GM18861 (cell line): ENCODE results near the gene CD300LG.
"Not testable (repeated sequence)": the region's sequence is repeated elsewhere in the genome, so short reads cannot be mapped to it uniquely, and the experiment has no call there.

Experiments used
- ATAC-seq: cut with Tn5 transposase; IDR thresholded peaks from one replicate; pipeline ENCODE4 v1.9.1; 2021; ENCODE audit not compliant: unreplicated experiment

Gene CD300LG

DNA sequence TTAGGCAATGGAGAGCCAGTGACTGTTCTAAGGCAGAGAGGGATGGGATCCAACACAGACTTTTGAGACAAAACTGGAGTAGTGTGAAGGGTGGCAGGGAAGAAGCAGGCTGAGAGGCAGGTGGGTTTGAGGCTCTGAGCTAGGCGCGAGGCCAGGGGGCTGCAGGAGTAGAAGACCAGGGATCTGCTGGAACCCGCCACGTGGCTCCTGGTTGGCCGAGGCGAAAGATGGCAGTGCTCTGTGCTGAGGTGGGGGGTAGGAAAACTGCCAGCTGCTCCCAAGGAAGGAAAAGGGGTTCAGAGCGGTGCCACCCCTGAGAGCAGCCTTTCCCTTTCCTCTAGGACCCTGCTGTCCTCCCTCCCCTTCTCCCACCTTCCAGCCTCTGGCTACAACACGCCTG lies 5.6 kb downstream of the CD300LG start:
- ATAC-seq, result no peak

DNA sequence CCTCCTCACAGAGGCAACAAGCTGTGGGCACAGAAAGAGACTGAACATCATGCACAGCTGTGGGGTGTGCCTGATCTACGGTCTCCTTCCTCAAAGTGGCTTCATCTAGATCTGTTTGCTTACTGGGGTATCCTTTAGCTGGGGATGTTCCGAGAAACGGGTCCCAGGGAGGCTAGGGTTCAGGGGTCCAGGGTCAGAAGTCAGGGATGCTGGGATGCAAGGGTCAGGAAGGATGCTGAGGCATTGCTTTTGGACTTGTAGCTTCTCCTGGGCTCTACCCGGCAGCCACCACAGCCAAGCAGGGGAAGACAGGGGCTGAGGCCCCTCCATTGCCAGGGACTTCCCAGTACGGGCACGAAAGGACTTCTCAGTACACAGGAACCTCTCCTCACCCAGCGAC lies 6.6 kb downstream of the CD300LG start:
- no peak for ATAC-seq

DNA sequence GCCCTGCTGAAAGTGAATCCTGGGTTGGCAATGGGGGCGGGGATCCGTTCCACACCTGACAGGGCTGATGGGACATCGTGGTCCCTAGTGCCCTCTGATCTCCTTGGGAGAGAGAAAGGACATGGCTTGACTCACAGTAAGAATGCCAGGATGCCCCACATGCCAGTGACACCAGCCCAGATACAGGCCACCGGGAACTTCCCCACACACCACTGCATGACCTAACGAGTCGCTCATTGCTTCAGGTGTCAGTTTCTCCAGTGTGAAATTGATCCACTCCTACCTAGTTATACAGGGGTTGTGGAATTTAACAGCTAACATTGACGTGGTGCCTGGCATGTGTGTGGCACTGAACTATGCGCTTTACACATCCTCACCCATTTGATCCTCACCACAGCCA lies 7.5 kb downstream of the CD300LG start:
- ATAC-seq, result no peak

DNA sequence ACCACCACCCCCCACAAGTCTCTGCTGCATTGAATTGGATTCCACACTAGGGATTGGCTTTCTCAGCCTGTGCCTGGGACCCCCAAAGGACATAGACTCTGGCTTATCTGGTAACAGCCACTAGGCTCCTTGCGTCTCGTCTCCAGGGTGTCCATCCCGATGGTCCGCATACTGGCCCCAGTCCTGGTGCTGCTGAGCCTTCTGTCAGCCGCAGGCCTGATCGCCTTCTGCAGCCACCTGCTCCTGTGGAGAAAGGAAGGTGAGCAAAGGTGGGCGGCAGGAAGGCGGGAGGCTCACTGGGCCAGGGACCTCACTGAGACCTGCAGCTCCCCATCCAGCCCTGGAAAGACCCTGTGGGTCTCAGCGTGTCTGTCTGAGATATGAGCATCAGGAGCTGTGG lies 8.1 kb downstream of the CD300LG start:
- ATAC-seq, result no peak

DNA sequence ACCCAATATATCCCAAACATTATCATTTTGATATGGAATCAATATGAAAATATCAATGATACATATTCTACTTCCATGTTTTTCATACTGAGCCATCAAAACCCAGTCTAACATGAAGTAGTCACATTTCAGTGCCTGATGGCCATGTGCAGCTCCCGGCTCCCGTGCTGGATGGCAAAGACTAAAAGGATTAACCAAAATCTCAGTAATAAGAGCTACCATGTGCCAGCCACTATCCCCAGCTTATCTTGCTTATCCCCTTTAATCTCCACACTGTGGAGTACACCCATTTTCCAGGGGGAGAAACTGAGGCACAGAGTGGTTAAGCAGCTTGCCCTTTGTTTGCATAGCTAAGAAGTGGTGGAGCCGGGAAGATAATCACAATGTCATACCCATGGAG lies 9.2 kb downstream of the CD300LG start:
- ATAC-seq, result no peak

DNA sequence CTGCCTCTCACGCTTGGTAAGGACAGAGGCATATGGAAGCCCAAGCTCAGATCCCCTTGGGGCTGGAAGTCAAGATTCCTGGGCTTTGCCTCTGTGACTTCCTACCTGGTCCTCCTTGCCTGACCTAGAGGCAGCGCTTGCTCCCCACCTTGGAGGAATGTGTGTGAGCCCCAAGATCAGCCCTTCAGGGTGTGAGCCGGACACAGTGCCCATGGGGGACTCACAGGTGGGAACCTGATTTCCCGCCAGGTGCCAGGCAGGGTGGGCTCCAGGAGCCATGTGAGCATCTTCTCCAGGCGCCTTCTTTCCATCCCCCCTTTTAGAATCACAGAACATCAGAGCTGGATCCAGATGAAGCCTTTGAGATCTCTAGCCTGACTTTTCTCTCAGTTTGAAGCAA lies 10.2 kb downstream of the CD300LG start:
- ATAC-seq, result no peak

DNA sequence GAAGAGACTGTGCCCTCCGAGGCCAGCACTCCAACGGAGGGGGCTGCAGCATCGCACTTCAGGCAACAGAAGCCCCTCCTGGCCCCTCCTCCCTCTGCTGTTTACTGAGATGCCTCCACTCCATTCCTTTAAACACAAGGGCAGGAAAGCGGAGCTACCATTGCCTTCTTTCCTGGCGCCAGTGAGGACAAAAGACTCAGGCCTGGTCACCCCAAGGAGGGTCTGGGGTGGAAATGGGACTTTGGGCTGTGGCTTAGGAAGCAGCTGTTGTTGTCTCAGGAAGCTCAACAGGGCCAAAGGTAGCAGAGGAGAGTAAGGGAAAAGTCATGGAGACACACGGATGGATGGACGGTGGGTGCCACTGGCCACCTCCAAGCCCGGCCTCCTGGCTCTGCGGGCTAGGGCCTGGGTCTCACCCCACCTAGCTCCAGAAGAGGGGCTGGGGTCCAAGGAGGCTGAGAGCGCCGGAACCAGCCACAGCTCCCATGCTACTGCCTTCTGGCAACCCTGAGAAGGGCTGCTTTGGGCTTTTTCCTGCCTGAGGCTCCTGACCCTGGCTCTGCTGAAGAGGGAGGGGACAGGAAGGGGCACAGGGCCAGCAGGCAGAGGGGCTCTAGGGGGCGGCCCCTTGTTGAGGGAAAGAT lies 11.1 kb downstream of the CD300LG start:
- ATAC-seq, result no peak

DNA sequence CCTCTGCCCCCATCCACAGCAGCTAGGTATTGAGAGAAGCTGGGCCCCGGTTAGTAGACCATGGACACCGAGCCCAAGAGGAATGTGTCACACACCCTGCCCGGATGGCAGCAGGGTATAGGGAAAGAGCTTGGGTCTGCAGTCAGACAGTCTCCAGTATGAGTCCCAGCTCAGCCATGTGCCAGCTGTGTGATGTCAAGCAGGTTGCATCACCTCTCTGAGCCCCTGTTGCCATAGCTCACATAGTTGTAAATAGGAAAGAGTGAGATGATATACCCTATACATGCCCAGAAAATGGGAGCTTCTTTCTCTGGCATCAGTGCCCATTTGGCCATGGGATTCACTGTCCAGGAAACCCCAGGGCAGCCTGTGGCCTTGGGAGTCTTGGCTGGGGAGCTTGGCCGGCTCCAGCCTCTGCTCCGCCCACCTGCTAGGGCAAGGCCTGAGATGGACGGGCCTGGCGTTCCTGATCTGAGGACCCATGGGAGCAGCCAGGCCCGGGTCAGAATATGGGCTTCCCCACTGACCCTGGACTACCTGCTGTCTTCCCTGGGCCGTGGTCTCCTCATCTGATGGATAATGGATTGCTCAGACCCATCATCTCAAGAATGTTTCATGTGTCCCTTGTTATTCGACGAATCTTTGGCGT lies 13.2 kb downstream of the CD300LG start:
- no peak for ATAC-seq

DNA sequence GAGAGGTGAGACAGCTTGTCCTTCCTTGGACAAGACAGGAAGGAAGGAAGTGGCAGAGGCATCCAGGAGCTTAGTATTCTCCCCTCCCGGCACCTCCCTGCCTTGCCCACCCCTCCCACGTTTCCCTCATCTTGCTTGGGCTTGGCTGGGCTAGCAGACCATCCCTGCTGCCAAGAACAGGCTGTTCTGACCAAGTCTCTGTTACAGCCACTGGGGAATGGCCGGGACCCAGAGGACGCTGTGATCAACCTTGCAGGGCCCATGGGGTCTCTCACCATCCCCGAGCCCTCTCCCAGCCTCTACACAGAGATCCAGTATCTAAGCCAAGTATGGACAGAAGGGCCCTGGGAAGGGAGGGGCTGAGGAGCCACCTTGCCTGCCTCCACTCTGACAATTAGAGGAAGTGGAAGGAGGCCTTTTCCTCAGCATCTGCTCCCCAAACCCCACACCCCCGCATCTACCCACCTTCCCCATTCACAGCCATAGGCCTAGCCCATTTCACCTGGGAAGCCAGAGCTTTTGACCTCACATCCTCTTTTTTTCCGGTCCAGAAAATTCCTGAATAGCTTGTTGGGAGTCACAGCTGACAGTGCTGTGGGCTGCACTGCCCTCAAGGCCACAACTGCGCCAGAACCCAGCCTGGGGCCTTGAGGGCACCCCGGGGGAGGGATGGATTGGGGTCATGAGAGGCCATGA lies 14.1 kb downstream of the CD300LG start:
- no peak for ATAC-seq

DNA sequence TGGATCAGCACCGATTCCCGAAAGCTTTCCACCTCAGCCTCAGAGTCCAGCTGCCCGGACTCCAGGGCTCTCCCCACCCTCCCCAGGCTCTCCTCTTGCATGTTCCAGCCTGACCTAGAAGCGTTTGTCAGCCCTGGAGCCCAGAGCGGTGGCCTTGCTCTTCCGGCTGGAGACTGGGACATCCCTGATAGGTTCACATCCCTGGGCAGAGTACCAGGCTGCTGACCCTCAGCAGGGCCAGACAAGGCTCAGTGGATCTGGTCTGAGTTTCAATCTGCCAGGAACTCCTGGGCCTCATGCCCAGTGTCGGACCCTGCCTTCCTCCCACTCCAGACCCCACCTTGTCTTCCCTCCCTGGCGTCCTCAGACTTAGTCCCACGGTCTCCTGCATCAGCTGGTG lies 15.0 kb downstream of the CD300LG start:
- ATAC-seq, result no peak

DNA sequence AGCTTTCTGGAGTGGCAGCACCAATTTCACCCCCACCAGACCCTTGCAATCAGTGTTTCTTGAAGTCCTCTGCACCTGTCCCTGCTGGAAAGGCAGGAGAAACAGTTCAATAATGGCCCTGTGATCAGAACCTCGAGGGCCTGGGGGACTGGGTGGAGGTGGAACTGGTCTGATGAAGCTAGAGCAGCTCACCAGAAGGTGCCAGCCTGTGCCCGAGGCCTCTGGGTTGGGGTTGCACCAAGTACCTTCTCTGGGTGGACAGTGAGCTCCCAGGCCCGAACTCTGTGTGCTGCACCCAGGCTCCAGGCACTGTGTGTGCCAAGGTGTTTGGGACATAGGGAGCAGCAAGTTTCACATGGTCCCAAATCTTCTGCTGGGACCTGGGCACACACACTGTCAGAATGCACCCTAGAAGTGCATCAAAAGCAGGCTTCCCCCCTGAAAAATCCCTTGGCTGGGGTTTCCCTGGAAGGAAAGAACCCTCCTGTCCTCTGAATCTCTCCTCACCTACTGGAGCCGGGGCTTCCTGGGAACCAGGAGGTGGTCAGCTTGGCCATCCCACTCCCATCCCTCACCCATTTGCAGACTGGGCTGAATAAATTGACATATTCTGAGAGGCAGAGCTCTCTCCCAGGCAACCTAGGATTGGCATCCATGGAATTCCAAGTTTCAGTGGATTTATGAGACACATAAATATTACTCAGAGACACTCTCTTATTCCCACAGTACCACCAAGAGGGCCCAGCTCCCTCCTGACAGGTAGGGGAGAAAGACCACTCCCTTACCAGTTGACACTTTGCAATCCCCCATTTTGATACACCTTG lies 17.4 kb downstream of the CD300LG start:
- ATAC-seq, result no peak

DNA sequence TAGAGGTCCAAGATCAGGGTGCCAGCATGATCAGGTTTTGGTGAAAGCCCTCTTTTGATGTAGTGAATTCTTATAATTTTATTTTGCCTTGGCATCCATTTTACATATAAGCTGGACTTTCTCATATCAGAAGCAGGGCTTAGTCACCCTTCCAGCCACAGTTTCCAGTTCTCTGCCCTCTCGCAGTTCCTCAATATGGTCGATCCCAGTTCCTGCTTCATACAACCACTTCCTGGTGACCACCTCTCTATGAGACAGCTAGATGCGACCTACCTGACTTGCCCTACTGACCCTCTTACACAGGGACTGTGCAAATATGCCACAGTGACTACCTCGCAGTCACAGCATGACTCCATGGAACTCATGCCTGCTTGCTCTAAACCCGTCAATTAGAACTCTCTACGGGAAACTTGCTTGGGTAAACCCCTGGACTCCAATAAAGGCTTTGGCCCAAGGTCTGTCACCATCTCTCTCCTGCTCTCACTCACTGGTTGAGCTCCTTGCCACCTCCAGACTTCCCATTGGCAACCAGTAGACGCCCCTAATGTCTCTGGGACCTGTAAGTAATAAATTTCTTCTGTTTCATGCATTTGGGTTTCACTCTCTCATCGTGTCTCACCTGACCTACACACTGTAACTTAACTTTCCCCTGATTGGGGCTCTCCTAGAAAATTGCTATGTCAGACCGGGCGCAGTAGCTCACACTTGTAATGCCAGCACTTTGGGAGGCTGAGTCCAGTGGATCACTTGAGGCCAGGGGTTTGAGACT lies 21.4 kb downstream of the CD300LG start:
- ATAC-seq, result no peak

DNA sequence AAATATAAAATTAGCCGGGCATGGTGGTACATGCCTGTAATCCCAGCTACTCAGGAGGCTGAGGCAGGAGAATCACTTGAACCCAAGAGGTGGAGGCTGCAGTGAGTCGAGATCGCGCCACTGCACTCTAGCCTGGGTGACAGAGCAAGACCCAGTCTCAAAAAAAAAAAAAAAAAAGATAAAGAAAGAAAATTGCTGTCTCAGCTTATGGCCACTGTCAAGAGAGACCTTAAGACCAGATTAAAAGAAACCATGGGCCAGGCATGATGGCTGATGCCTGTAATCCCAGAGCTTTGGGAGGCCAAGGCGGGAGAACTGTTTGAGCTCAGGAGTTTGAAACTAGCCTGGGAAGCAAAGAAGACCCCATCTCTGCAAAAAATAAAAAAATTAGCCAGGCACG lies 22.1 kb downstream of the CD300LG start:
- ATAC-seq, result not testable (repeated sequence)

DNA sequence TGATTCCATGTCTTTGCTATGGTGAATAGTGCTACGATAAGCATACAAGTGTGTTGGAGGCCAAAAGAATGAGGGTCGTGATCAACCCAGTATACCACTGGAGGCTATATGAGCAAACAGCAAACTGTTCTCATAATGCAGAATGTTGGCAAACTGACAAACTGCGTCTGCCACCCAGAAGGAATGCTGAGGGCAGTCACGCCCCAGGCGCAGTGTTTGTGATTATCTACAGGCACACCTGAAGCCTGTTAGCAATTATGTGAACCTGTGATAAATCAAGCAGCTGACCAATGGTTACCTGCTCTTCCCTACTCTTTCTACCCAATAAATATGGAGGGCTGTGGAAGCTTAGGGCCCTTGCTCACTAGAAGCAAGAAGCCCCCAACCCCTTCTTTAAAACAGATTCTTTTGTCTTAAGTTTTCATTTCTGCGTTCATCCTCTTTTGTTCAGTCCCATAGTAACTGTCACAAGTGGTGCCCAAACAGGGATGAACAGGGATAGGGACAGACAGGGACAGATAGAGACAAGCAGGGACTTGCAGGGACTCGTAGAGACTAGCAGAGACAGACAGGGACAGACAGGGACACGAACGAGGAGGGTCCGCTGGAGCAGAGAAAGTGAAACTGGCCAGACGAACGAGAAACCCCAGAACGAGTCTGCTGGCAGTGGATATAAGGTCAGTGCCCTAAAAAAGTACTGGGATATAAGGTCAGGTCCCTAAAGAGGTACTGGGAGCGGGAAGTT lies 25.1 kb downstream of the CD300LG start:
- ATAC-seq, result no peak

DNA sequence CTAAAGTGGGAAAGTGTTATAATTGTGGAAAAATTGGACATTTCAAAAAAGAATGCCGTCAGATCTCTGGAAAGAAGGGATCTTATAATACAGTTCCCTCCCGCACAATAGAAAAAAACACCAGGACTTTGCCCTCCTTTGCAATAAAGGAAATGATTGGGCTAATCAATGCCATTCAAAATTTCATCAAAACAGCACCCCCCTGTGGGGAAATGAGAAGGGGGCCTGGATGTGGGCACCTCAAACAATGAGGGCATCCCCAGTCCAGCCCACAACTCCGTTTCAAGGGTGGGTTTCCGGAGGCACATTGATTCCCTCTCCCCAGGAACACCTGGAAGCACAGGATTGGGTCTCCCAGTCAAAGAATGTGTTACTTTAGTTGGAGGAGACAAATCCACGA lies 26.1 kb downstream of the CD300LG start:
- no peak for ATAC-seq

DNA sequence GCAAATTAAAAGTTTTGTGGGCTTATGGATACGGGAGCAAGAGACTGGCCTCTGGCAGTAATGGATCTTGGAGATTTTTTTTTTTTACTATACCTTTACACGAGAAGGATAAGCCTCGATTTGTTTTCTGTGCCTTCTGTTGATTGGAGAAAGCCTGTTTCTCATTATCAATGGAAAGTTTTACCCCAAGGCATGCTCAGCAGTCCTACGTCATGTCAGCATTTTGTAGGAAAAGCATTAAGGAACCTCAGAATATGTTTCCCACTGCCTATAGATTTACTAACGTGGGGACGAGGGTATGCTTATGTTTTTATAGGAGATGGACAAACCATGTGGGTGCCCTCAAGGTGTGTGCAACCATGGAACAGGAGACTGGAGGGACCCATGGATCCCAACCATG lies 26.8 kb downstream of the CD300LG start:
- no peak for ATAC-seq

DNA sequence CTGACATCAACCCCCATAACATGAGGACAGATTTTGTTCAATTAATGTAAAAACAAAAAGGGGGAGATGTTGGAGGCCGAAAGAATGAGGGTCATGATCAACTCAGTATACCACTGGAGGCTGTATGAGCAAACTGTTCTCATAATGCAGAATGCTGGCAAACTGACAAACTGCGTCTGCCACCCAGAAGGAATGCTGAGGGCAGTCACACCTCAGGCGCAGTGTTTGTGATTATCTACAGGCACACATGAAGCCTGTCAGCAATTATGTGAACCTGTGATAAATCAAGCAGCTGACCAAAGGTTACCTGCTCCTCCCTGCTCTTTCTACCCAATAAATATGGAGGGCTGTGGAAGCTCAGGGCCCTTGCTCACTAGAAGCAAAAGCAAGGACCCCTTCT lies 27.3 kb downstream of the CD300LG start:
- ATAC-seq, result no peak

DNA sequence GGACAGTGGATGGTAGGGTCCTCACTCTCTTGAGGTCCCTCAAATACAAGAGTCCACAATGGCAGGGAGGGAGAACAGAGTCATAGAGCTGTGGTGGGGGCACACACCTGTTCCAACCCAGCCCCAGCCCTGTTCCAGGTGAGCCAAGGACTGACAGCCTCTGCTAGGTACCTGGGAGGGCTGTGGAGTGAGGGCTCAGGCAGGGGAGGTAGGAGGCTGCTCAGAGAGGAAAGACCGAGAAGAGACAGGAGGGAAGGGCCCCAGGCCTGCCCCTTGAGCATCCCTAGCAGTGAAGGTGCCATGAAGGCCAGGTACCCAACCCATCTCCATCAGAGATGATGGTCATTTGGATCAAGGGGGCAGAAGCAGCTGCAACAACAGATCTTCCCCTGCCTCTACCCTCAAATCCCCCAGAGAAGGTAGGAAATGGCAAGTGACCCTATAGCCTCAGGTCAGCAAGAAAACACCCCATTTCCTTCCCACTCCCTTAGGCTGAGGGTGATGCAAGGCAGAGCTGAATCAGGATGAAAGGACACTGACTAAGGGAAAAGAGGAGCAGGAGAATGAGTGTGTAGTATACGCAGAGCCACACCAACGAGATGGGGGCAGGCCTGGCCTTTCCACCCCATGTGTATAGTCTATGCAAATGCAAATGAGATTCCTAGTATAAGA lies 28.6 kb downstream of the CD300LG start:
- no peak for ATAC-seq

DNA sequence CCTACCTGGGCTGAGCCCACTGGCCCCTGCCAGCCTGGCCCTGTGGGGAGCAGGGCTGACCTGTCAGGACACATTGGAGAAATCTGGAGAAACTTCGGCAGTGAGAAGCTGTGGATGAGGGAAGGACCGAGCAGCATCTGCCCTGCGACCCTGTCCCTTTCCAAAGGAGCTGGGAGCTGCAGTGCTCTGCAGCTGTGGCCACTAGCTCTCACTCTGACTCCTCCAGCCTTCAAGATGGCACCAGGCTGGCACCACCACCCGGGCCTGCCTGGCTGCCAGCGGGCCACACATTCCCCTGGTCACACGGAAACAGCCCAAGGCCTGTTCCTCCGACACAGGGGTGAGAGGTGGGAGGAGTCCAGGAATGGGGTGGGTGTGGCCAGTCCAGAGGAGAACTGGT lies 30.1 kb downstream of the CD300LG start:
- ATAC-seq, result no peak
